Trophoblast cell (in vitro differentiated cells and primary cell): Measurements from ENCODE around the gene HIPK2.
"Not testable (repeated sequence)": the region's sequence is repeated elsewhere in the genome, so short reads cannot be mapped to it uniquely, and the experiment has no call there.

ENCODE experiments used
- DNase-seq, 2 donors: peaks; one replicate each; pipeline ENCODE4 v3.0.0-alpha.2; 2016
- H2AFZ ChIP-seq: 2 replicates; pipeline ENCODE4 v1.6.1; 2013; ENCODE audit warnings: low read length, moderate library complexity, mild to moderate bottlenecking; ENCODE audit not compliant: insufficient read depth, poor library complexity
- H2AK5ac ChIP-seq: 2 replicates; pipeline ENCODE4 v1.6.1; 2013; ENCODE audit warnings: mild to moderate bottlenecking, low read length
- H2BK120ac ChIP-seq: 2 replicates; pipeline ENCODE4 v1.6.1; 2013; ENCODE audit warnings: low read length, mild to moderate bottlenecking, moderate library complexity; ENCODE audit not compliant: insufficient read depth, poor library complexity
- H2BK12ac ChIP-seq: 2 replicates; pipeline ENCODE4 v1.6.1; 2013; ENCODE audit warnings: mild to moderate bottlenecking, low read length, moderate library complexity
- H2BK5ac ChIP-seq: 2 replicates; pipeline ENCODE4 v1.6.1; 2013; ENCODE audit warnings: low read length, low read depth, moderate library complexity, mild to moderate bottlenecking; ENCODE audit not compliant: poor library complexity
- H3K14ac ChIP-seq: 2 replicates; pipeline ENCODE4 v1.6.1; 2013; ENCODE audit warnings: mild to moderate bottlenecking, low read length
- H3K18ac ChIP-seq: 2 replicates; pipeline ENCODE4 v1.6.1; 2013; ENCODE audit warnings: mild to moderate bottlenecking, low read length
- H3K23ac ChIP-seq: 2 replicates; pipeline ENCODE4 v1.6.1; 2013; ENCODE audit warnings: low read length
- H3K27ac ChIP-seq: 2 replicates; pipeline ENCODE4 v1.5.1; 2013; ENCODE audit warnings: low read depth, mild to moderate bottlenecking, inconsistent platforms, low read length, moderate library complexity
- H3K27me3 ChIP-seq: 2 replicates; pipeline ENCODE4 v1.6.1; 2013; ENCODE audit warnings: inconsistent platforms, mild to moderate bottlenecking, low read length, moderate library complexity; ENCODE audit not compliant: insufficient read depth
- H3K36me3 ChIP-seq, 2 experiments: 1 replicate in 1 of 2; 2 replicates in 1 of 2; pipeline ENCODE4 v1.6.1; 2013; ENCODE audit warnings: low read length in 2 of 2, mild to moderate bottlenecking in 2 of 2, moderate library complexity in 1 of 2; ENCODE audit not compliant: insufficient read depth in 2 of 2, control insufficient read depth in 1 of 2
- H3K4ac ChIP-seq: 2 replicates; pipeline ENCODE4 v1.6.1; 2013; ENCODE audit warnings: low read depth, mild to moderate bottlenecking, low read length, moderate library complexity
- H3K4me1 ChIP-seq, 2 experiments: 1 replicate in 1 of 2; 2 replicates in 1 of 2; pipeline ENCODE4 v1.6.1; 2013; ENCODE audit warnings: low read length in 2 of 2, mild to moderate bottlenecking in 2 of 2, moderate library complexity in 1 of 2; ENCODE audit not compliant: insufficient read depth in 2 of 2, control insufficient read depth in 1 of 2
- H3K4me2 ChIP-seq: 2 replicates; pipeline ENCODE4 v1.6.1; 2013; ENCODE audit warnings: inconsistent platforms, mild to moderate bottlenecking, low read length, moderate library complexity
- H3K4me3 ChIP-seq: 2 replicates; pipeline ENCODE4 v1.5.1; 2013; ENCODE audit warnings: mild to moderate bottlenecking, low read depth, low read length, inconsistent platforms
- H3K79me1 ChIP-seq: one replicate; pipeline ENCODE4 v1.6.1; 2013; ENCODE audit warnings: low read length
- H3K79me2 ChIP-seq: 2 replicates; pipeline ENCODE4 v1.6.1; 2013; ENCODE audit warnings: low read length, mild to moderate bottlenecking; ENCODE audit not compliant: control insufficient read depth, insufficient read depth, poor library complexity
- H3K9ac ChIP-seq: 2 replicates; pipeline ENCODE4 v1.6.1; 2013; ENCODE audit warnings: mild to moderate bottlenecking, low read length
- H3K9me3 ChIP-seq: 2 replicates; pipeline ENCODE4 v1.6.1; 2013; ENCODE audit warnings: low read depth, mild to moderate bottlenecking, control low read depth, inconsistent platforms, low read length; ENCODE audit not compliant: insufficient read depth
- H4K12ac ChIP-seq: 2 replicates; pipeline ENCODE4 v1.6.1; 2013; ENCODE audit warnings: low read depth, mild to moderate bottlenecking, low read length, moderate library complexity
- H4K8ac ChIP-seq: 2 replicates; pipeline ENCODE4 v1.6.1; 2013; ENCODE audit warnings: low read depth, mild to moderate bottlenecking, low read length, moderate library complexity
- H4K91ac ChIP-seq: one replicate; pipeline ENCODE4 v1.6.1; 2013; ENCODE audit warnings: low read depth, mild to moderate bottlenecking, low read length, moderate library complexity
- WGBS: extraction: QIAGEN DNeasy Blood & Tissue Kit; methylation state at CpG from one replicate; pipeline ENCODE4 v1.1.7; 2013; ENCODE audit warnings: missing lambda C conversion rate; ENCODE audit not compliant: insufficient read length, insufficient coverage; ENCODE audit errors: extremely low coverage; 5-methylcytosine and 5-hydroxymethylcytosine counted together

The HIPK2 gene

GRCh38 chr7:139560199-139560598 lies 217.6 kb downstream of the HIPK2 start:
- H3K4me1 ChIP-seq = no peaks in the 10 kb centered on the region
- H3K27ac ChIP-seq = no peak overlapping the region
- no peak overlapping the region for H3K9ac ChIP-seq
- WGBS = no CpG with 5 or more reads among the region's 2 CpGs
- H3K9me3 ChIP-seq = no peaks in the 10 kb centered on the region
- no peak overlapping the region for H3K4me3 ChIP-seq
- no peak overlapping the region for H2AFZ ChIP-seq
- H2AK5ac ChIP-seq = no peak overlapping the region
- no peaks in the 10 kb centered on the region for H3K27me3 ChIP-seq
- H2BK5ac ChIP-seq = no peak overlapping the region
- no peak overlapping the region for H4K12ac ChIP-seq
- H2BK120ac ChIP-seq = no peak overlapping the region
- no peak overlapping the region for H3K4ac ChIP-seq
- no peak overlapping the region for H4K91ac ChIP-seq
- DNase-seq = no peak
- no peaks in the 10 kb centered on the region for H3K79me1 ChIP-seq
- H3K23ac ChIP-seq = no peak overlapping the region
- no peak overlapping the region for H3K4me2 ChIP-seq
- H3K18ac ChIP-seq = no peak overlapping the region
- no peak overlapping the region for H4K8ac ChIP-seq
- no peak overlapping the region for H2BK12ac ChIP-seq
- H3K14ac ChIP-seq = no peak overlapping the region
- no peaks in the 10 kb centered on the region for H3K36me3 ChIP-seq
- H3K79me2 ChIP-seq = no peaks in the 10 kb centered on the region

- H3K4me1 ChIP-seq = no peaks in the 10 kb centered on the region
- no peak overlapping the region for H3K4me2 ChIP-seq
- H2AFZ ChIP-seq = no peak overlapping the region
- H3K23ac ChIP-seq = no peak overlapping the region
- H4K8ac ChIP-seq = no peak overlapping the region
- no peaks in the 10 kb centered on the region for H3K36me3 ChIP-seq
- H3K27ac ChIP-seq = no peak overlapping the region
- no peak overlapping the region for H4K12ac ChIP-seq
- no CpG with 5 or more reads among the region's 18 CpGs for WGBS
- no peak overlapping the region for H3K9ac ChIP-seq
- no peaks in the 10 kb centered on the region for H3K9me3 ChIP-seq
- no peak overlapping the region for H4K91ac ChIP-seq
- DNase-seq = no peak
- no peak overlapping the region for H3K4ac ChIP-seq
- H2BK5ac ChIP-seq = no peak overlapping the region
- H3K14ac ChIP-seq = no peak overlapping the region
- H3K18ac ChIP-seq = no peak overlapping the region
- no peak overlapping the region for H2BK12ac ChIP-seq
- H3K79me1 ChIP-seq = no peaks in the 10 kb centered on the region
- H2AK5ac ChIP-seq = no peak overlapping the region
- H3K4me3 ChIP-seq = no peak overlapping the region
- no peak overlapping the region for H2BK120ac ChIP-seq
- no peaks in the 10 kb centered on the region for H3K79me2 ChIP-seq
- no peaks in the 10 kb centered on the region for H3K27me3 ChIP-seq
Measured at GRCh38 chr7:139559364-139560105, 218.3 kb downstream of the HIPK2 start.

- H2AFZ ChIP-seq = no peak overlapping the region
- no peak overlapping the region for H2BK120ac ChIP-seq
- peaks cover 0 to 2% of the 10 kb centered on the region in 2 experiments for H3K4me1 ChIP-seq
- no peak overlapping the region for H3K9ac ChIP-seq
- no peak overlapping the region for H4K8ac ChIP-seq
- no peak overlapping the region for H3K23ac ChIP-seq
- no peak overlapping the region for H4K91ac ChIP-seq
- WGBS = no CpG with 5 or more reads among the region's 8 CpGs
- H3K4me2 ChIP-seq = no peak overlapping the region
- no peak overlapping the region for H3K18ac ChIP-seq
- no peak overlapping the region for H3K4ac ChIP-seq
- no peaks in the 10 kb centered on the region for H3K27me3 ChIP-seq
- H2BK5ac ChIP-seq = no peak overlapping the region
- H2BK12ac ChIP-seq = no peak overlapping the region
- no peak overlapping the region for H4K12ac ChIP-seq
- no peaks in the 10 kb centered on the region for H3K79me1 ChIP-seq
- no peak overlapping the region for H3K14ac ChIP-seq
- peak in 1 of 2 donors; percentile 50 for DNase-seq
- no peaks in the 10 kb centered on the region for H3K9me3 ChIP-seq
- no peak overlapping the region for H3K27ac ChIP-seq
- H3K36me3 ChIP-seq = peaks cover 0 to 2% of the 10 kb centered on the region in 2 experiments
- H3K79me2 ChIP-seq = no peaks in the 10 kb centered on the region
- no peak overlapping the region for H3K4me3 ChIP-seq
- H2AK5ac ChIP-seq = no peak overlapping the region
Measured at GRCh38 chr7:139557857-139558581, 219.8 kb downstream of the HIPK2 start.

- not testable (repeated sequence) for H3K9ac ChIP-seq, H2BK120ac ChIP-seq, H4K12ac ChIP-seq, H3K4ac ChIP-seq, DNase-seq, H3K18ac ChIP-seq, H3K79me2 ChIP-seq, H3K36me3 ChIP-seq, H2BK12ac ChIP-seq, H2AK5ac ChIP-seq, H4K8ac ChIP-seq, H3K4me2 ChIP-seq, H2BK5ac ChIP-seq, H3K23ac ChIP-seq, H3K4me3 ChIP-seq, H4K91ac ChIP-seq, H3K27me3 ChIP-seq, H3K4me1 ChIP-seq, H3K79me1 ChIP-seq, H3K27ac ChIP-seq, H3K14ac ChIP-seq, H2AFZ ChIP-seq, H3K9me3 ChIP-seq
- no CpG with 5 or more reads among the region's 8 CpGs for WGBS
Measured at GRCh38 chr7:139553991-139554700, 223.7 kb downstream of the HIPK2 start.
